Subcutaneous abdominal adipose tissue (tissue), 5 donors: Measurements from ENCODE around the gene COL9A3.

Experiments used
- H3K27ac ChIP-seq: one replicate; pipeline ENCODE4 v1.7.0; 2013; ENCODE audit warnings: low read depth, mild to moderate bottlenecking, inconsistent platforms, low read length, moderate library complexity
- H3K27me3 ChIP-seq, 5 donors: one replicate each; pipeline ENCODE4 v1.7.0; 2013; ENCODE audit warnings: low read length in 5 of 5, inconsistent platforms in 1 of 5; ENCODE audit not compliant: control insufficient read depth in 5 of 5, insufficient read depth in 4 of 5
- H3K36me3 ChIP-seq, 5 donors: one replicate each; pipeline ENCODE4 v1.7.0; 2013; ENCODE audit warnings: low read length in 5 of 5; ENCODE audit not compliant: control insufficient read depth in 5 of 5, insufficient read depth in 5 of 5
- H3K4me1 ChIP-seq, 5 donors: one replicate each; pipeline ENCODE4 v1.7.0; 2013; ENCODE audit warnings: low read length in 5 of 5, mild to moderate bottlenecking in 3 of 5, moderate library complexity in 1 of 5; ENCODE audit not compliant: control insufficient read depth in 5 of 5, insufficient read depth in 5 of 5
- H3K4me3 ChIP-seq, 5 donors: one replicate each; pipeline ENCODE4 v1.7.0; 2013; ENCODE audit warnings: low read length in 5 of 5, low read depth in 1 of 5
- H3K9ac ChIP-seq, 5 donors: one replicate each; pipeline ENCODE4 v1.7.0; 2013; ENCODE audit warnings: low read length in 5 of 5, mild to moderate bottlenecking in 4 of 5, moderate library complexity in 3 of 5
- H3K9me3 ChIP-seq, 5 donors: one replicate each; pipeline ENCODE4 v1.7.0; 2013; ENCODE audit warnings: low read length in 5 of 5; ENCODE audit not compliant: control insufficient read depth in 5 of 5
- donor health status: healthy.
- donor health status: healthy.
- donor health status: healthy.
- donor health status: healthy.
- donor health status: healthy.

COL9A3 gene

DNA sequence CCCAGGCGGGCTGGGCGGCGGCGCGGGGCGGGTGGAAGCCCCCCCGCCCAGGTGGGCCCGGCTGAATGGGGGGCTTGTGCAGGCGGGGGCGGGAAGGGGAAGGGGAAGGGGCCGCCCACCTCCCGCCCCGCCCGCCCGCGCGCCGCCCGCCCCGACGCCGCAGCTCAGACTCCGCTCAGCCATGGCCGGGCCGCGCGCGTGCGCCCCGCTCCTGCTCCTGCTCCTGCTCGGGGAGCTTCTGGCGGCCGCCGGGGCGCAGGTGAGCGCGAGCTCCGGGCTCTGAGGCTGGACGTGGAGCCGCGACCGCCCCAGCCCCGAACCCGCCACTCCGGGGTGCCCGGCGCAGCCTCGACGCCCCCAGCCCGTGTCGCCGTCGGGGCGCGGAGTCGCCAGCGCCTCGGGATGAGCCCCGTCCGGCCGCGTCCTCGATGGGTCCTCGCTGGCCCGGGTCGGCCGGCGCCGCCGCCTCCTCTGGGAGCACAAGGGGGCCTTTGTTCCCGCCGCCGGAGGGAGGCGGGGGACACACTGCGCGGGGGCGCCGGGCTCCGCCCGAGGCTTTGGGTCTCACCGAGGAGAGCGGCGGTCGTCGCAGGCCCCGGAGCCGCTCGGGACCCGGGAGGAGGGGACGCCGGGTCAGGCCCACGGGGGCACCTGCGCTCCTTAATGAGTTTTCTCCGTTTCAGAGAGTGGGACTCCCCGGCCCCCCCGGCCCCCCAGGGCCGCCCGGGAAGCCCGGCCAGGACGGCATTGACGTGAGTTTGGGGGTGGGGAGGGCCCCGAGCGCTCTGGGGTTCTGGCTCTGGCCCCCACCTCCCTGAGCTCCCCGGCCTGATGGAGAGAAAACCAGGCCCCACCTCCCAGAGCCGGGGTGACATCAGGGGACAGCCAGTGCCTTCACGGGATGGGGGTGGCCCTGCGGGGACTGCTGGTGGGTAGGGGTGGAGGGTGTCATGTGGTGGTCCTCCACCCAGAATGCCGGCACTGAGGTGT, at the start of gene COL9A3:
COL9A3 (plus strand) TSS at position 167 of the 990 bp plus-strand sequence; CDS start at position 182, 15 bp downstream.
- Histone ChIP-seq H3K9me3 (no peaks in the 10 kb centered on the region), H3K36me3 (peaks cover 0 to 17% (median 10%) of the 10 kb centered on the region in 5 donors), H3K4me3 (peak within 1 kb of the TSS in 2 of 5 donors; percentile 6 to 44), H3K27me3 (peaks cover 38 to 54% (median 46%) of the 10 kb centered on the region in 5 donors), H3K9ac (no peak within 1 kb of the TSS), H3K27ac (no peak within 1 kb of the TSS), H3K4me1 (peaks cover 0 to 53% (median 36%) of the 10 kb centered on the region in 5 donors)

GRCh38 chr20:62768234-62768546, 48.7 kb upstream of the COL9A3 start:
- no peak overlapping the region for H3K4me3 ChIP-seq
- H3K4me1 ChIP-seq, result peaks cover 5 to 13% (median 10%) of the 10 kb centered on the region in 5 donors
- H3K9ac ChIP-seq, result no peak overlapping the region
- H3K27me3 ChIP-seq, result peaks cover 20 to 42% (median 37%) of the 10 kb centered on the region in 5 donors
- H3K9me3 ChIP-seq, result no peaks in the 10 kb centered on the region
- H3K27ac ChIP-seq, result no peak overlapping the region
- H3K36me3 ChIP-seq, result no peaks in the 10 kb centered on the region

DNA sequence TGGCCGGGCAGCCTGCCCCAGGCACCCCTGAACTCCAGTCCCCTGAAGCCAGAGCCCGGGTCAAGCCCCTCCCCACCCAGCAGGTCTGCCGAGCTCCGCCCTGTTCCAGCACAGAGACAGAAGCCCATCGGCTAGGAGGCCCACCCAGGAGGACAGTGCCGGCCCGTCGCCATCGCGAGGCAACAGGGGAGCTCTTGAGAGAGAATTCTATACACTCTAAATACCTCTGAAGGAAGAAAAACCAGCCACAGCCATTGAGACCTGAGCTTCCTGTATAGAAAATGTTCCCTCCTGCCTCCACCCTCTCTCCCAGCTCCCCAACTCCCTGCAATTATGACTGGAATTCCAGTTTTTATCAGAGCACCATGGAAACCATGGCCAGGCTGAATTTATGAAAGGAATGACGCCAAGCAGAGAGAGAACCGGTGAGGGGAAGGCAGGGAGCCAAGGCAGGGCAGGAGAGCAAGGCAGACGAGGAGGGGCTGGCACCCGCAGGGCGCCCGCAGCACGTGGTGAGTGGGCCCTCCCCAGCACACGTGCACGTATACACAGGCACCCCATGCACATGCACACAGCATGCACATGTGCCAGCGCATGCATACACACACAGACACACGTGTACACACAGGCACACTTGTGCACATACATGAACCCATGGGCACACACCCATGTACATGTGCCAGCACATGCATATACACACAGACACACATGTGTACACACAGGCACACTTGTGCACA, 48.1 kb upstream of the COL9A3 start:
- no peaks in the 10 kb centered on the region for H3K9me3 ChIP-seq
- H3K27ac ChIP-seq, result no peak overlapping the region
- H3K27me3 ChIP-seq, result peaks cover 16 to 40% (median 33%) of the 10 kb centered on the region in 5 donors

DNA sequence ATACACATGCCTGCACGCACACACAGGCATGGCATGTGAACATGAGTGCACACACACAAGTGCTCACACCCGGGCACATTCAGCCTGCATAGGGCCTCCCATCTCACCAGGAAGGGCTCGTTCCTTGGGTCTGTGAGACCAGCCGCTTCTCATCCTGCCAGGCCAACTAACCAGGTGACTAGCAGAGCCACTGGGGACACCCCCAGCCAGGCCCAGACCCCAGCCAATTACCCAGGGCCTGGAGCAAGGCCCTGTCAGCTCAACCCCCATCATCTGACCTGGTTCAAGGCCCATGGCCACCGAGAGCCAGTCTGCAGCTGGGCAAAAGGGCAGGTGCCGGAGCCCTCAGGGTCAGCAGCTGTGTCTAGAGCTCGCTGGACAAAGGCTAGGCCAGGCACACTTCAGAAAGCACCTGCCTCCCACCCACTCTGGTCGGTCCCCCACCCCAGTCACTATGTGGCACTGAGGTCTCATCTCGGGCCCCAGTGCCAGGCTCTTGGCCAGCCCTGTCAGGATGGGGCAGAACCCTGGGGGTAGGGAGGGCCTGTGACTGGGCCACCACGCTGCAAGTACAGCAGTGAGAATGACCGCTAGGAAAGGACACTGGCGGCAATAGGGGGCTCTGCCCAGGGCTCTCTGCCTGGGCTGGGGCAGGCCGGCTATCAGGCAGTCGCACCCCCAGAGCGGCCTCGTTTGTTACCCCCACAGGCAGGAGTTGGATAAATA, 47.3 kb upstream of the COL9A3 start:
- Histone ChIP-seq H3K36me3 (no peaks in the 10 kb centered on the region), H3K27ac (no peak overlapping the region), H3K27me3 (peaks cover 15 to 36% (median 25%) of the 10 kb centered on the region in 5 donors), H3K4me1 (peaks cover 5 to 25% (median 19%) of the 10 kb centered on the region in 5 donors), H3K9ac (no peak overlapping the region), H3K4me3 (no peak overlapping the region), H3K9me3 (no peaks in the 10 kb centered on the region)

More for the DNA sequence above, 48.1 kb upstream of the COL9A3 start:
- Histone ChIP-seq H3K4me3 (no peak overlapping the region), H3K36me3 (no peaks in the 10 kb centered on the region), H3K4me1 (peaks cover 5 to 18% (median 16%) of the 10 kb centered on the region in 5 donors), H3K9ac (no peak overlapping the region)

GRCh38 chr20:62770111-62770910, 46.5 kb upstream of the COL9A3 start:
- no peak overlapping the region for H3K27ac ChIP-seq

GRCh38 chr20:62770916-62771315, 45.9 kb upstream of the COL9A3 start:
- Histone ChIP-seq H3K4me3 (no peak overlapping the region), H3K4me1 (peaks cover 5 to 31% (median 19%) of the 10 kb centered on the region in 5 donors), H3K27ac (no peak overlapping the region), H3K27me3 (peaks cover 4 to 24% (median 15%) of the 10 kb centered on the region in 5 donors), H3K9ac (no peak overlapping the region), H3K36me3 (no peaks in the 10 kb centered on the region), H3K9me3 (no peaks in the 10 kb centered on the region)

More at GRCh38 chr20:62770111-62770910, 46.5 kb upstream of the COL9A3 start:
- peaks cover 11 to 29% (median 19%) of the 10 kb centered on the region in 5 donors for H3K27me3 ChIP-seq
- no peak overlapping the region for H3K9ac ChIP-seq
- peaks cover 5 to 31% (median 19%) of the 10 kb centered on the region in 5 donors for H3K4me1 ChIP-seq
- H3K36me3 ChIP-seq, result no peaks in the 10 kb centered on the region
- no peaks in the 10 kb centered on the region for H3K9me3 ChIP-seq
- H3K4me3 ChIP-seq, result no peak overlapping the region

DNA sequence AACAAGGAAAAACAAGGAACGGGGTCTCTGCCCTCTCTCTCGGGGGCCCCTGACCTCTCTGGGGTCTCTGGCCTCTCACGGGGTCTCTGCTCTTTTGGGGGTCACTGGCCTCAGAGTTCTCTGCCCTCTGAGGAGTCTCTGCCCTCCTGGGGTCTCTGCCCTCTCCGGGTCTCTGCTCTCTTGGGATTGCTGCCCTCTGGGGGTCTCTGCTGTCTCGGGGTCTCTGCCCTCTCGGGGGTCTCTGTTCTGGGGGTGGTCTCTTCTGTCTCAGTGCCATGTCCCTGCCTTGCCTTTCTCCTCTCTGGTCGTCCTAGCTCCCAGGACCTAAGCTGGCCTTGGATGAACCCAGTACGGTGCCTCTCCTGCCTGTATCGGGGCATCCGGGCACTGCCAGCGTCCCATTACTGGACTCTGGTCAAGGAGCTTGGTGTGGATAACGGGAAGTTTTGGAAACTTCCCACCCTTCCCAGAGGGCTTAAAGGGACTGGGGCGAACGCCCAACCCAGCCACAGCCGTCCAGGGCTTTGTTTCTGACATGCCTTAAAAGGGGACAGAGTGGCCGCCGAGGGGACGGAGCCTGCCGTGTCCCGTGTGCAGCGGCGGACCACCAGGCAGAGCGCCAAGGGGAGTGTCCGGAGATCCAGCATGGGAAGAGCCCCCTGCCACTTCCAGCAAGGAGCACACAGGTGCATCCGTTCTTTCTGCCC, 45.3 kb upstream of the COL9A3 start:
- Histone ChIP-seq H3K9me3 (no peaks in the 10 kb centered on the region), H3K36me3 (no peaks in the 10 kb centered on the region), H3K27ac (no peak overlapping the region), H3K4me1 (peaks cover 5 to 36% (median 26%) of the 10 kb centered on the region in 5 donors), H3K27me3 (peaks cover under 1 to 19% (median 10%) of the 10 kb centered on the region in 5 donors), H3K9ac (no peak overlapping the region), H3K4me3 (no peak overlapping the region)

DNA sequence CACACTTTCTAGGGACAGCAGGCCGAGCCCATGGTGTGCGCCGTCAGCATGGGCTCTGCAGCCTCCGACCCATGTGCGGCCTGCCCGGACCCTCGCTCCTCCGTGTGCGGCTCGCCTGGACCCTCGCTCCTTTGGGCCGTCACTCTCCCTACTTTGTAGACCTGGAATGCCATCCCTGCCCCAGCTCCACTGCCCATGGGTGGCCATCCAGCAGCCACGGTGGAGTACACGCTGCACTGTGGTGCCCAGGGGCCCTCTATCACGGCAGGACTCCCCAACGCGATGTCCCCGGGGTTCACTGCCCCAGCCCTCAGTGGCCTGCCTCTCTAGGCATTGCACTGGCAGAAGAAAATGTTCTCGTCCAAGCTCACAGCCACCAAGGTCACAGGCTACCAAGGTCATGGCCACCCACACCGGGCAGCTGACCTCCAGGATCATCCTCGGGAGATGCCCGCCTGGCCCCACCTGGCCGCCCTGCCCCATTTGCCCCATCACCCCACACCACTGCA, 44.7 kb upstream of the COL9A3 start:
- Histone ChIP-seq H3K4me1 (peaks cover 5 to 37% (median 29%) of the 10 kb centered on the region in 5 donors), H3K27ac (no peak overlapping the region), H3K27me3 (peaks cover 0 to 16% (median 8%) of the 10 kb centered on the region in 5 donors)

More for the DNA sequence above, 44.7 kb upstream of the COL9A3 start:
- H3K4me3 ChIP-seq, result no peak overlapping the region
- no peaks in the 10 kb centered on the region for H3K36me3 ChIP-seq
- no peak overlapping the region for H3K9ac ChIP-seq
- H3K9me3 ChIP-seq, result peaks cover 0 to 2% (median 0%) of the 10 kb centered on the region in 5 donors
